H1 (cell line): ENCODE data around the gene HTRA2. TPM values are rescaled to one million over a fixed set of nuclear protein-coding genes. Genes with fewer than 3 reads are reported as not detected.

ENCODE experiments used
- CTCF ChIA-PET: fragments of 300-600 bp; sonication (Branson Sonifier 250); formaldehyde crosslinking; loops from one replicate; lab custom pipeline; 2021; ENCODE audit not compliant: partially characterized antibody; lab: Charles Lee
- POLR2A ChIA-PET: fragments of 300-600 bp; sonication (Branson Sonifier 250); formaldehyde crosslinking; loops from one replicate; lab custom pipeline; 2021; ENCODE audit warnings: inconsistent platforms; ENCODE audit not compliant: partially characterized antibody; lab: Charles Lee
- DNase-seq, 2 experiments: peaks; one replicate each; pipeline versions ENCODE4 v3.0.0 to v3.0.0-alpha.2; 2010 to 2022; ENCODE audit warnings: low spot score in 2 of 2, low read depth in 1 of 2, mixed read lengths in 1 of 2
- FAIRE-seq: peaks from 2 replicates; lab custom pipeline; 2011; peaks lifted over from hg19 to GRCh38; lab: Jason Lieb, UNC
- H2AFZ ChIP-seq: 2 replicates; pipeline ENCODE4 v1.8.1; 2012; ENCODE audit warnings: low read length, inconsistent platforms
- H2AK5ac ChIP-seq: 2 replicates; pipeline ENCODE4 v1.6.1; 2013; ENCODE audit warnings: low read depth, low read length
- H2BK120ac ChIP-seq: replicated peaks from 2 replicates; pipeline ENCODE3; 2013; ENCODE audit warnings: low read depth, low read length, inconsistent platforms
- H2BK12ac ChIP-seq: 2 replicates; pipeline ENCODE4 v1.6.1; 2013; ENCODE audit warnings: low read depth, low read length
- H2BK15ac ChIP-seq: 2 replicates; pipeline ENCODE4 v1.6.1; 2013; ENCODE audit warnings: low read length
- H2BK20ac ChIP-seq: 2 replicates; pipeline ENCODE4 v1.6.1; 2013; ENCODE audit warnings: low read length
- H2BK5ac ChIP-seq: 2 replicates; pipeline ENCODE4 v1.6.1; 2013; ENCODE audit warnings: low read depth, low read length
- H3K14ac ChIP-seq: 2 replicates; pipeline ENCODE4 v1.6.1; 2013; ENCODE audit warnings: inconsistent platforms; ENCODE audit not compliant: insufficient read length
- H3K18ac ChIP-seq: 2 replicates; pipeline ENCODE4 v1.6.1; 2013; ENCODE audit warnings: low read length; ENCODE audit errors: extremely low read depth
- H3K23ac ChIP-seq: 2 replicates; pipeline ENCODE4 v1.6.1; 2013; ENCODE audit warnings: inconsistent platforms; ENCODE audit not compliant: insufficient read length
- H3K23me2 ChIP-seq: 2 replicates; pipeline ENCODE4 v1.6.1; 2013; ENCODE audit warnings: low read depth, low read length
- H3K27ac ChIP-seq: 2 replicates; pipeline ENCODE4 v1.6.1; 2011; ENCODE audit warnings: low read depth, low read length, inconsistent platforms
- H3K27me3 ChIP-seq, 4 experiments: replicated peaks in 1 of 4; 1 replicate in 1 of 4; 2 replicates in 3 of 4; pipeline versions ENCODE4 v1.6.1 to v1.8.1; 2011 to 2013; ENCODE audit warnings: low read length in 3 of 4, mild to moderate bottlenecking in 3 of 4, inconsistent platforms in 2 of 4, mixed read lengths in 2 of 4, moderate library complexity in 1 of 4; ENCODE audit not compliant: control insufficient read depth in 3 of 4, insufficient read depth in 3 of 4; ENCODE audit errors: extremely low read depth in 1 of 4
- H3K36me3 ChIP-seq, 4 experiments: 2 replicates each; pipeline versions ENCODE4 v1.6.1 to v1.8.1; 2011 to 2013; ENCODE audit warnings: mild to moderate bottlenecking in 4 of 4, low read length in 3 of 4, moderate library complexity in 2 of 4, control low read depth in 1 of 4, inconsistent platforms in 1 of 4; ENCODE audit not compliant: insufficient read depth in 4 of 4, control insufficient read depth in 2 of 4
- H3K4ac ChIP-seq: replicated peaks from 2 replicates; pipeline ENCODE3; 2013; ENCODE audit warnings: low read length, low read depth, mixed read lengths, inconsistent platforms; ENCODE audit not compliant: insufficient read length
- H3K4me1 ChIP-seq, 4 experiments: replicated peaks in 1 of 4; 1 replicate in 1 of 4; 2 replicates in 3 of 4; pipeline versions ENCODE4 v1.6.1 to v1.8.1; 2011 to 2013; ENCODE audit warnings: low read length in 3 of 4, inconsistent platforms in 2 of 4, mixed read lengths in 1 of 4; ENCODE audit not compliant: insufficient read depth in 4 of 4, control insufficient read depth in 3 of 4
- H3K4me2 ChIP-seq, 2 experiments: 2 replicates each; pipeline versions ENCODE4 v1.6.1 to v1.8.1; 2011 to 2013; ENCODE audit warnings: low read depth in 2 of 2, low read length in 2 of 2, control low read depth in 1 of 2, inconsistent platforms in 1 of 2, mild to moderate bottlenecking in 1 of 2; ENCODE audit not compliant: insufficient read depth in 1 of 2
- H3K4me3 ChIP-seq, 4 experiments: fragments of 200-600, 300-600 bp in 1 of 4; sonication (generic), shearing (Covaris generic), sonication (Bioruptor Twin) in 1 of 4; 2 replicates each; pipeline versions ENCODE4 v1.5.1 to v1.8.1; 2011 to 2016; ENCODE audit warnings: low read length in 4 of 4, low read depth in 3 of 4, control low read depth in 2 of 4, inconsistent platforms in 2 of 4, mild to moderate bottlenecking in 2 of 4, mixed read lengths in 1 of 4, moderate library complexity in 1 of 4; ENCODE audit not compliant: insufficient read depth in 2 of 4; ENCODE audit errors: extremely low read depth in 1 of 4
- H3K56ac ChIP-seq: replicated peaks from 2 replicates; pipeline ENCODE3; 2013; ENCODE audit warnings: low read depth, mild to moderate bottlenecking, mixed read lengths, low read length, inconsistent platforms; ENCODE audit not compliant: insufficient read length
- H3K79me1 ChIP-seq: 2 replicates; pipeline ENCODE4 v1.6.1; 2013; ENCODE audit warnings: low read depth, low read length, control low read depth
- H3K79me2 ChIP-seq, 2 experiments: 2 replicates each; pipeline versions ENCODE4 v1.6.1 to v1.8.1; 2012 to 2013; ENCODE audit warnings: low read length in 2 of 2, mild to moderate bottlenecking in 2 of 2, inconsistent platforms in 1 of 2; ENCODE audit not compliant: insufficient read depth in 2 of 2, control insufficient read depth in 1 of 2
- H3K9ac ChIP-seq, 4 experiments: replicated peaks in 1 of 4; 1 replicate in 1 of 4; 2 replicates in 3 of 4; pipeline versions ENCODE4 v1.6.1 to v1.8.1; 2011 to 2013; ENCODE audit warnings: low read depth in 3 of 4, low read length in 3 of 4, control low read depth in 2 of 4, mild to moderate bottlenecking in 2 of 4, moderate library complexity in 2 of 4, inconsistent platforms in 1 of 4; ENCODE audit errors: extremely low read depth in 1 of 4
- H3K9me3 ChIP-seq, 2 experiments: 2 replicates each; pipeline versions ENCODE4 v1.6.1 to v1.8.1; 2012 to 2013; ENCODE audit warnings: mild to moderate bottlenecking in 2 of 2, moderate library complexity in 2 of 2, control low read depth in 1 of 2, inconsistent platforms in 1 of 2, low read depth in 1 of 2, low read length in 1 of 2, mixed read lengths in 1 of 2; ENCODE audit not compliant: insufficient read depth in 2 of 2
- H4K20me1 ChIP-seq, 2 experiments: replicated peaks in 1 of 2; 2 replicates each; pipeline versions ENCODE3 to v1.8.1; 2011 to 2013; ENCODE audit warnings: inconsistent platforms in 2 of 2, low read length in 2 of 2, mild to moderate bottlenecking in 1 of 2; ENCODE audit not compliant: insufficient read depth in 2 of 2, control insufficient read depth in 1 of 2
- H4K5ac ChIP-seq: 2 replicates; pipeline ENCODE4 v1.6.1; 2013; ENCODE audit warnings: low read length, low read depth, mixed read lengths, inconsistent platforms; ENCODE audit not compliant: insufficient read length
- H4K8ac ChIP-seq: 2 replicates; pipeline ENCODE4 v1.8.0; 2013; ENCODE audit warnings: mild to moderate bottlenecking, moderate library complexity, low read length, inconsistent platforms; ENCODE audit not compliant: insufficient read depth; ENCODE audit errors: extremely low read depth
- H4K91ac ChIP-seq: replicated peaks from 2 replicates; pipeline ENCODE3; 2013; ENCODE audit warnings: low read length, mixed read lengths, inconsistent platforms; ENCODE audit not compliant: insufficient read length
- BACH1 ChIP-seq: IDR thresholded peaks from 2 replicates; pipeline ENCODE4 v1.6.1; 2012; ENCODE audit warnings: low read length, improper control_type of control experiment
- CTBP2 ChIP-seq: IDR thresholded peaks from 2 replicates; pipeline ENCODE4 v1.7.0; 2011; ENCODE audit warnings: borderline replicate concordance, mild to moderate bottlenecking, moderate library complexity, mixed read lengths, low read length; ENCODE audit not compliant: insufficient read depth, insufficient read length
- SUZ12 ChIP-seq: fragments of 200-600 bp; sonication (generic); IDR thresholded peaks from 2 replicates; pipeline ENCODE4 v1.6.1; 2012; ENCODE audit warnings: mild to moderate bottlenecking, inconsistent platforms, low read length, moderate library complexity, mixed read lengths
- WGBS, 2 experiments: shearing (Covaris generic) in 1 of 2; methylation state at CpG; one replicate each; pipeline versions ENCODE4 v1.1.6 to v1.1.7; 2013 to 2015; ENCODE audit warnings: low lambda C conversion rate in 2 of 2, mixed read lengths in 2 of 2, inconsistent platforms in 1 of 2, low coverage in 1 of 2, missing lambda C conversion rate in 1 of 2; ENCODE audit not compliant: insufficient replicate concordance in 2 of 2, insufficient coverage in 1 of 2, insufficient read length in 1 of 2; ENCODE audit errors: extremely low coverage in 1 of 2, missing lambda C conversion rate in 1 of 2; 5-methylcytosine and 5-hydroxymethylcytosine counted together
- polyA plus RNA-seq, 7 experiments: library from polyadenylated mRNA; depleted of rRNA in 3 of 7; stranded (reverse) in 5 of 7; unstranded in 2 of 7; fragments of >200 nt in 5 of 7; fragments of 200-250 nt in 2 of 7; gene quantifications; 1 replicate in 5 of 7; 2 replicates in 1 of 7; 4 replicates in 1 of 7; pipeline versions ENCODE4 v1.2.1 to v1.2.3, GENCODE V29; 2011 to 2013; ENCODE audit warnings: missing spikeins in 2 of 7, mixed read lengths in 2 of 7
- total RNA-seq: library from RNA; stranded (reverse); fragmentation: NEBNext Ultra II Directional; extraction: Animal tissue kit (Norgen Biotek cat#: 25700); gene quantifications from 2 replicates; pipeline ENCODE4 v1.2.1, GENCODE V29; 2021

Gene HTRA2
- total and polyA plus RNA-seq, 2 of the 8 experiments (the other 6 are each of a cell fraction or from before 2014, with no cell fraction given): 21.6 to 37.6 TPM

GRCh38 chr2:74556831-74557370 lies 27.2 kb downstream of the HTRA2 start:
- TF ChIP-seq CTBP2: no peak
- no peak for TF ChIP-seq SUZ12
- TF ChIP-seq BACH1: no peak

More at GRCh38 chr2:74556831-74557370, 27.2 kb downstream of the HTRA2 start:
- Histone ChIP-seq H3K27me3 (peaks cover 0 to 37% (median 29%) of the 10 kb centered on the region in 4 experiments; a peak in 6 of 7 replicates), H3K9ac (no peak overlapping the region), H3K23ac (no peak overlapping the region), H3K79me1 (no peaks in the 10 kb centered on the region; the same call in 1 of the 2 replicates), H2AFZ (no peak overlapping the region), H3K18ac (no peak overlapping the region), H3K4me3 (no peak overlapping the region), H3K79me2 (no peaks in the 10 kb centered on the region), H4K5ac (no peak overlapping the region), H3K4ac (no peak overlapping the region), H2BK20ac (no peak overlapping the region), H2BK5ac (no peak overlapping the region), H2AK5ac (no peak overlapping the region), H2BK120ac (no peak overlapping the region), H3K23me2 (peaks cover 18% of the 10 kb centered on the region), H3K27ac (no peak overlapping the region), H4K8ac (no peak overlapping the region), H2BK12ac (no peak overlapping the region), H3K4me1 (peaks cover 0 to 14% (median 8%) of the 10 kb centered on the region in 4 experiments; a peak in 6 of 7 replicates), H2BK15ac (no peak overlapping the region), H4K91ac (no peak overlapping the region), H4K20me1 (peaks cover 2 to 4% of the 10 kb centered on the region in 2 experiments), H3K14ac (no peak overlapping the region), H3K56ac (no peak overlapping the region), H3K36me3 (peaks cover 0 to under 1% (median 0%) of the 10 kb centered on the region in 4 experiments; a peak in 1 of 8 replicates), H3K9me3 (no peaks in the 10 kb centered on the region), H3K4me2 (no peak overlapping the region)
- 89% methylated on average over 6 of the region's 6 CpGs; no CpG with 5 or more reads in 1 of the 2 experiments for WGBS, 2 experiments
- FAIRE-seq (no peak), DNase-seq (no peak)
- POLR2A ChIA-PET: interaction anchor here (1.0 to 2.6 kb wide), 5 partner anchors 11 to 60 kb away, joined by 3 to 16 read pairs (median 4); partner anchors contain the start of genes AUP1 and HTRA2
- CTCF ChIA-PET: interaction anchor here (0.9 to 7.5 kb wide), 8 partner anchors 9 to 83 kb away, joined by 3 to 56 read pairs (median 6); partner anchors contain the start of genes CCDC142 and TTC31
